Spleen (tissue), 7 donors: ENCODE results near the gene FBXW8.

Source experiments
- POLR2A ChIP-seq, 3 donors: fragments of 450-650 bp; IDR thresholded peaks; one replicate each; pipeline ENCODE4 v1.5.1; 2017; ENCODE audit warnings: antibody characterized with exemption in 3 of 3, mild to moderate bottlenecking in 1 of 3
- POLR2AphosphoS5 ChIP-seq, 3 donors: sonication (generic); formaldehyde crosslinking; IDR thresholded peaks; one replicate each; pipeline ENCODE4 v1.5.1; 2017; ENCODE audit warnings: antibody characterized with exemption in 3 of 3
- TF ChIP-seq, protein P1 (sequence below), 11 experiments: fragments of 200-600 bp in 7 of 11; fragments of 450-650 bp in 4 of 11; sonication (generic) in 4 of 11; IDR thresholded peaks in 8 of 11; conservative IDR thresholded peaks in 3 of 11; 1 replicate in 7 of 11; 2 replicates in 4 of 11; pipeline versions ENCODE4 v1.4.0 to v1.8.0; 2016 to 2021; ENCODE audit warnings: antibody characterized with exemption in 11 of 11, inconsistent platforms in 4 of 11, mild to moderate bottlenecking in 1 of 11
- donor health status: DM: no; HTN: no; CAD: no; lungs with moderate emphysema.
- donor health status: DM: no; HTN: no; CAD: no.
- donor health status: DM: no; HTN: no; CAD: no.

DNA sequence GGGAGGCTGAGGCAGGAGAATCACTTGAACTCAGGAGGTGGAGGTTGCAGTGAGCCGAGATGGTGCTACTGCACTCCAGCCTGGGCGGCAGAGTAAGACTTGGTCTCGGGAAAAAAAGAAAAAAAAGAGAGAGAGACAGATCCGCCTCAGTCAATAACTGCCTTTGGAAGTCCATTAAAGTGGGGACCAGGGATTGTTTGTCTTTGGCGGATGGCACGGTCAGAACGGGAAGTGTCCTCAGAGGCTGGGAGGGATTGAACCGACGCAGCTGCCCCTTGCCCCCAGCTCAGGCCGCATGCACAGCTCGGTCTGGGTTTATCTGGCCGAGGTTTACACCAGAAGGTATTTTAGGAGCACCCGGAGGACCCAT lies 134.0 kb downstream of the FBXW8 start:
- TF ChIP-seq, protein P1, sequence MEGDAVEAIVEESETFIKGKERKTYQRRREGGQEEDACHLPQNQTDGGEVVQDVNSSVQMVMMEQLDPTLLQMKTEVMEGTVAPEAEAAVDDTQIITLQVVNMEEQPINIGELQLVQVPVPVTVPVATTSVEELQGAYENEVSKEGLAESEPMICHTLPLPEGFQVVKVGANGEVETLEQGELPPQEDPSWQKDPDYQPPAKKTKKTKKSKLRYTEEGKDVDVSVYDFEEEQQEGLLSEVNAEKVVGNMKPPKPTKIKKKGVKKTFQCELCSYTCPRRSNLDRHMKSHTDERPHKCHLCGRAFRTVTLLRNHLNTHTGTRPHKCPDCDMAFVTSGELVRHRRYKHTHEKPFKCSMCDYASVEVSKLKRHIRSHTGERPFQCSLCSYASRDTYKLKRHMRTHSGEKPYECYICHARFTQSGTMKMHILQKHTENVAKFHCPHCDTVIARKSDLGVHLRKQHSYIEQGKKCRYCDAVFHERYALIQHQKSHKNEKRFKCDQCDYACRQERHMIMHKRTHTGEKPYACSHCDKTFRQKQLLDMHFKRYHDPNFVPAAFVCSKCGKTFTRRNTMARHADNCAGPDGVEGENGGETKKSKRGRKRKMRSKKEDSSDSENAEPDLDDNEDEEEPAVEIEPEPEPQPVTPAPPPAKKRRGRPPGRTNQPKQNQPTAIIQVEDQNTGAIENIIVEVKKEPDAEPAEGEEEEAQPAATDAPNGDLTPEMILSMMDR (IDR thresholded peaks at IDR 0.05 in 8 of 11, conservative IDR thresholded peaks at IDR 0.05 in 3 of 11) = no peak
- TF ChIP-seq POLR2AphosphoS5 (IDR thresholded peaks at IDR 0.05) (no peak), POLR2A (IDR thresholded peaks at IDR 0.05) (no peak)
